ENCODE results near the gene ADGRG7. TPM values are rescaled to one million over a fixed set of nuclear protein-coding genes. Genes with fewer than 3 reads are reported as not detected.

ADGRG7 gene
- total RNA-seq, 2 experiments from 2014 or later = not detected

GRCh38 chr3:100591411-100591810 lies 18.0 kb upstream of the ADGRG7 start:
- POLR2A ChIA-PET = no interaction called here
- CTCF ChIA-PET = interaction anchor here (0.7 to 1.6 kb wide), 4 partner anchors 9 to 494 kb away, joined by 3 to 4 read pairs (median 4); no protein-coding TSS in a partner anchor

- ChIA-PET CTCF (interaction anchor here (1.2 kb wide), 1 partner anchor 9 kb away, joined by 4 read pairs; no protein-coding TSS in a partner anchor), POLR2A (no interaction called here)
Measured at GRCh38 chr3:100600181-100601042, 9.0 kb upstream of the ADGRG7 start.

- POLR2A ChIA-PET = no interaction called here
Measured at GRCh38 chr3:100602506-100603444, 6.6 kb upstream of the ADGRG7 start.

GRCh38 chr3:100603469-100603868 lies 5.9 kb upstream of the ADGRG7 start:
- ChIA-PET CTCF (no interaction called here), POLR2A (no interaction called here)

More at GRCh38 chr3:100602506-100603444, 6.6 kb upstream of the ADGRG7 start:
- CTCF ChIA-PET = no interaction called here

- ChIA-PET CTCF (no interaction called here), POLR2A (no interaction called here)
Measured at GRCh38 chr3:100605358-100605757, 4.0 kb upstream of the ADGRG7 start.

GRCh38 chr3:100606894-100607512 lies 2.4 kb upstream of the ADGRG7 start:
- ChIA-PET POLR2A (no interaction called here), CTCF (no interaction called here)

- POLR2A ChIA-PET = no interaction called here
- CTCF ChIA-PET = no interaction called here
Measured at GRCh38 chr3:100609963-100610362, 562 bp downstream of the ADGRG7 start.

- POLR2A ChIA-PET = no interaction called here
- CTCF ChIA-PET = no interaction called here
Measured at GRCh38 chr3:100611221-100611620, 1.8 kb downstream of the ADGRG7 start.

- ChIA-PET POLR2A (no interaction called here), CTCF (no interaction called here)
Measured at GRCh38 chr3:100613721-100614390, 4.5 kb downstream of the ADGRG7 start.

- ChIA-PET CTCF (no interaction called here), POLR2A (no interaction called here)
Measured at GRCh38 chr3:100614941-100615340, 5.5 kb downstream of the ADGRG7 start.

- CTCF ChIA-PET = interaction anchor here (0.6 kb wide), 1 partner anchor 28 kb away, joined by 3 read pairs; no protein-coding TSS in a partner anchor
- POLR2A ChIA-PET = no interaction called here
Measured at GRCh38 chr3:100615684-100616083, 6.3 kb downstream of the ADGRG7 start.

GRCh38 chr3:100621251-100621650 lies 11.8 kb downstream of the ADGRG7 start:
- CTCF ChIA-PET = no interaction called here
- POLR2A ChIA-PET = no interaction called here

- POLR2A ChIA-PET = no interaction called here
- CTCF ChIA-PET = no interaction called here
Measured at GRCh38 chr3:100627491-100627890, 18.1 kb downstream of the ADGRG7 start.

- POLR2A ChIA-PET = no interaction called here
- CTCF ChIA-PET = no interaction called here
Measured at GRCh38 chr3:100629421-100630127, 20.2 kb downstream of the ADGRG7 start.

GRCh38 chr3:100630664-100631063 lies 21.3 kb downstream of the ADGRG7 start:
- CTCF ChIA-PET = no interaction called here
- POLR2A ChIA-PET = interaction anchor here (0.6 kb wide), 1 partner anchor 180 kb away, joined by 7 read pairs; no protein-coding TSS in a partner anchor

- ChIA-PET CTCF (no interaction called here), POLR2A (no interaction called here)
Measured at GRCh38 chr3:100631236-100631635, 21.8 kb downstream of the ADGRG7 start.

GRCh38 chr3:100634493-100635272 lies 25.3 kb downstream of the ADGRG7 start:
- ChIA-PET CTCF (no interaction called here), POLR2A (no interaction called here)

- POLR2A ChIA-PET = no interaction called here
- CTCF ChIA-PET = no interaction called here
Measured at GRCh38 chr3:100635273-100635701, 25.9 kb downstream of the ADGRG7 start.
